Renal cortex interstitium (tissue), 11 donors: Measurements from ENCODE around the gene CDH5. TPM values are rescaled to one million over a fixed set of nuclear protein-coding genes. Genes with fewer than 3 reads are reported as not detected.

Source experiments
- DNase-seq, 11 donors: peaks; one replicate each; pipeline ENCODE4 v3.0.0-alpha.2; 2013; ENCODE audit warnings: low read depth in 9 of 11, low spot score in 4 of 11; ENCODE audit errors: extremely low read depth in 1 of 11
- polyA plus RNA-seq, 3 donors: library from polyadenylated mRNA; unstranded; fragments of 120-200 nt; gene quantifications; one replicate each; pipeline ENCODE4 v1.2.1, GENCODE V29; 2013; ENCODE audit not compliant: insufficient read length in 3 of 3

CDH5 gene
- polyA plus RNA-seq, 3 donors = 55.8 to 66.3 (median 62.2) TPM

DNA sequence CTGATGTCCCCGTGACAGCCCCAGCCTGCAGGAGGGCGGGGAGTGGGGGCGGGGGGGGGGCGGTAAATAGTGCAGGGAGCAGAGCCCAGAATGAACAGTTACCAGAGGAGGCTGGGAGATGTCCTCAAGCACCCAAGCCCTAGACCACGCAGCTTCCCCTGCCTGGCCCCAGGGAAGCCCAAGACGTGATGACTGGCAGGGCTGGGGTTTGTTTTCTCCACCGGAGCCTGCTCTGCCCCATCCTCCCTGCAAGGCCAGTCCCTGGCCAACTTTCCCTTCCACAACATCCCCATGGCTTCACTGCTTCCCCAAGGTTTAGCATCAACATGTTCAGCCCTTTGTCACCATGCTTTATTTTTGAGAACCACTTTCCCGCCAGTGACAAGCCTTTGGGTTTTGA is 59.2 kb downstream of the CDH5 start:
- DNase-seq = no peak

- no peak for DNase-seq
Observed at GRCh38 chr16:66426112-66427035, 59.9 kb downstream of the CDH5 start.

- DNase-seq = peak in 3 of 11 donors; percentile 31 to 51 (median 48)
Observed at GRCh38 chr16:66427036-66427860, 60.8 kb downstream of the CDH5 start, which contains the start of gene BEAN1. Gene BEAN1 (plus strand): TSS chr16:66427295. CDS start chr16:66437677, 10,382 bp downstream.

GRCh38 chr16:66427871-66428681 is 61.6 kb downstream of the CDH5 start:
- DNase-seq = no peak

DNA sequence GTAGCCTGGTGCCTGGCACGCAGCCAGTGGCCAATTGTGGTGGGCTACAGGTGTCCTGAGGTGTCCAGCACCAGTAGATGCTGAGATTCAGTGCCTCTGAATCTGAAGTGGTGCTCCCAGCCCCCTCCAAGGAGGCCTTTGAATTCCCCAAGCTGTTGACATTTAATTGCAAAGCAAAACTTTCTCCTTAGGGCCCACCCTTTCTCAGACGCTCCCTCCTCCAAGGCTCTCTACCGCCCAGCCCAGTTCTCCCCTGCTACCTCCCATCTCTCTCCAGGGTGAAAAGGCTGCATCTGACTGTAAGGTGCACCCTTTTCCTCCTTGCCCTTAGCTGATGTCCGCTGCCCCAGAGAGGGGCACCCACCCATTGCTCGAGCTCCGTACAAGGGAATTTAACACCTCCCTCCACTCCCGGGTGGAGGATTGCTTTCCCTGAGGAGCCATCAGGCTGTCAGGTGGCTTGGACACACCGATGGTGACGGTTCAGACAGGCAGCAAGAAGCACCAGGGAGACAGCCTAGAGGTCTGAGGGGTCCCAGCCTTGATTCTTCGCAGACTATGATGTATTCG is 62.3 kb downstream of the CDH5 start:
- DNase-seq = no peak

GRCh38 chr16:66429290-66429962 is 62.9 kb downstream of the CDH5 start:
- no peak for DNase-seq

GRCh38 chr16:66430214-66430613 is 63.7 kb downstream of the CDH5 start:
- no peak for DNase-seq

DNA sequence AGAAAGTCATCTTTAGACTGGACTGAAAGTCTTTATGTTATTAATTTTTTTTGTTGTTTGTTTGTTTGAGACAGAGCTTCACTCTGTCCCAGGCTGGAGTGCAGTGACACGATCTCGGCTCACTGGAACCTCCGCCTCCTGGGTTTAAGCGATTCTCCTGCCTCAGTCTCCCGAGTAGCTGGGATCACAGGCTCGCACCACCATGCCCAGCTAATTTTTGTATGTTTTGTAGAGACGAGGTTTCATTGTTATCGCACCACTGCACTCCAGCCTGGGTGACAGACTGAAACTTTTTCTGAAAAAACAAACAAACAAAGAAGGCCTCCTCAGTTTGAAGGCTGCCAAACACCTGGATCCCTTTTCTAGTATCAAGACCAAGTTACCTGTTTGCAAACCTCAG is 65.3 kb downstream of the CDH5 start:
- no peak for DNase-seq

DNA sequence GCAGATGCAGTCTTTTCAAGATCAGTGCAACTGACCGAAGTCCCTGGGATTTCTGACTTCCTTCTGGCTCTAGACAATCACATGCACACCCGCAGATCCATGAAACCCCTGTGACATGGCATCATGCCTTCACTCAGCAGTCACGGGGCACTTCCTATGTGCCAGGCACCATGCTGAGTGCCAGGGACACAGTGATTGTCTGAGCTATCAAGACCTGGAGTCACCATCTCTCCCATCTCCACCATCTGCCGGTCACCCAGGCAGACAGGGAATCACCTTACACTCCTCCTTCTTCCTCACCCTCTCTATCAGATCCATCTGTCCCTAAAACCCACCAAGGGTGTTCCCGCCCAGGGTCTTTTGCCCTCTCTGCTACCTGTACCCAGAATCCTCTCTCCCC is 65.9 kb downstream of the CDH5 start:
- no peak for DNase-seq

- DNase-seq = no peak
Observed at GRCh38 chr16:66434619-66435430, 68.3 kb downstream of the CDH5 start.

- no peak for DNase-seq
Observed at GRCh38 chr16:66435896-66436295, 69.4 kb downstream of the CDH5 start.

DNA sequence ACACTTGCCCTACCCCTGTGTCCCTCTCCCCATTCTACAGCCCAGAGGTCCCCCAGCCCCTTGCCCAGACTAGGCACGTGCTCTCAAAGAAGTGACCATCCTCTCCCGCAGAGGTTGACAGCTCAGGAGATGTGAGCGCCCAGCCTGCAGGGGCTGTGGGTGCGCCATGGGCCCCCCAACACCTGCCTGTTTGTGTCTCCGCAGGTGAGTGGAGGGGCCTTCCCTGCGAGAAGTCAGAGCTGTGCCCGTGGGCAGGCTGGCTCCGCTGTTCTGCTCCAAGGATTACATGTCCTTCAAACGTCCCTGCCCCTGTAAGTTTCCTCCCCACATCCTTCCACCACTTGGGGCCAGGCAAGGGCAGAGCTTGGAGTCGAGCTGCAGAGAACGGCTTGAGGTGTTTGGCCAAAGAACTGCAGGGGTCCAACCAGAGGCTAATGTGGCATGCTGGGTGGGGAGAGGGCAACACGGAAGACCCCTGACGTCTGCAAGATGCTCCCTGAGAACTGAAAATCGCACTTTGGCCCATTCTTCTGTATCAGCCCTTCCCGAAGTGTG is 71.0 kb downstream of the CDH5 start:
- no peak for DNase-seq

DNA sequence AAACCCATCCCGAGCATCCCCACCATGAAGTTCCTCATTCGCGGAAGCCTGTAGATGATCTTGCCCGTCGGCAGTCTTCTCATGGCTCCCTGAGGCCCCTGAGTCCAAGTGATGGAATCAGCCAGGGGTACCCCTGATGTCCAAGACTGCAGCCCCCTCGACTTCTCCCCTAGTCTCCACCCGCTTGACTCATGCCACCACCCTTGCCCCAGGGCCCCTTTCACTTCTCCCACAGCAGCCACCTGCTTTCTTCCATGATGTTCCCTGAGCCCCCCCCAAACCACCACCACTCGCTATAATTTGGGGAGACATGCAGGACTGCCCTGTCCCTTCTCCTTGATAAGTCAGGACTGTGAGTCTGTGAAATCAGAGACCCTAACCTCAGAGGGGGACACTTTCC is 72.0 kb downstream of the CDH5 start:
- DNase-seq = no peak

DNA sequence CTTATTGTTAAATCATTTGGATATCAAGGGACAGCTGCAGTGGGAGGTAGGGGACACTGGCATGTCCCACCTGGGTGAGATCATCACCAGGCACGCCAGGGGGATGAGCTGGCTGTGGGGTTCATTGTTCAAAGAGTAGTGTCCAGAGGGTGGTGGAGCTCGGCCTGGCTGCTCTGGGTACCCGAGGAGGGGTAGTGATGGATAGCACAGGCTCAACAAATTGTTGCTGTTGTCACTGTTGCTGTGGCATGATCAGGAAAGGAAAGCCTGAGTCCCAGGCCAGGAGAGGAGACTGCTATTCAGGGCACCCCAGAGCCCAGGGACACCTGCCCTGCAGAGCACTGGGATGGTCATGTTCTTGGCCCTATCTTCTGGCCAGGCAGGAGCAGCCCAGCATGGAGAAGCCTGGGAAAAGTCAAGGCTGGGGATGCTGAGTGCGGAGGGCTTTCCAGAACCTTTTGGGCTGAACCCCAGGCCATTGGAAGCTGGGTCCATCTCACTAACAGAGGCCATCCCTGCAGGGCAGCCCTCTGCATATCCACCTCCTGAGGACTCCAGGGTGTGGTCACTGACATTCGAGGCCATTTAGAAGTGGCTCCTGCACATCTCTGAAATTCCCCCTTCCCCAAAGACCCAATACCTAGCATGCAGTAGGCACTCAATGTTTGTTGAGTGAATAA is 72.7 kb downstream of the CDH5 start:
- DNase-seq = no peak

- DNase-seq = no peak
Observed at GRCh38 chr16:66440271-66440802, 73.8 kb downstream of the CDH5 start.

DNA sequence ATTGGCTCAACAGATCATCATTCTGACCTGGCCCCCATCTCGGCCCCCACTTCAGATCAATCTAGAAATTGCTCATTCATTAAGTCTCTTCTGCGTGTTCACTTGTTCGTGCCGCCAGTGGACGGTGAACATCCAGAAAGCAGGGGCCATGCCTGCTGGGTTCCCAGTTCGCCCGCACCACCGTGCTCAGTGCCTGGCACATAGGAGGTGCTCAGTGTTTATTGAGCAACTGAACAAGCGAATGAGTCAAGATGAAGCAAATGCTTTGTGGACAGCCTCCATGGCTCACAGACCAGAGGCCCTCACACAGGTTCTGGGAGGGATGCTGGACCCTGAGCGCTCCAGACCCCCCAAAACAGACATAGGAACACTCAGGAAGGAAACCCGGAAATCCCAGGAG is 74.5 kb downstream of the CDH5 start:
- no peak for DNase-seq
